HuH-7 (cell line): ENCODE measurements around the gene SPINK1.
"Not testable (repeated sequence)": the region's sequence is repeated elsewhere in the genome, so short reads cannot be mapped to it uniquely, and the experiment has no call there.

Experiments
- DNase-seq: peaks from one replicate; pipeline ENCODE4 v3.0.0; 2011; ENCODE audit warnings: low spot score

Gene SPINK1

GRCh38 chr5:147831465-147831864, at the start of gene SPINK1:
SPINK1 (minus strand) TSS chr5:147831671; CDS start chr5:147831577, 94 bp downstream.
- peak; percentile 8 for DNase-seq

- DNase-seq: no peak
These were observed 49.0 kb upstream of the SPINK1 start for GRCh38 chr5:147880487-147880886.

GRCh38 chr5:147879784-147880183, 48.3 kb upstream of the SPINK1 start:
- DNase-seq: no peak

GRCh38 chr5:147878066-147878759, 46.7 kb upstream of the SPINK1 start, which contains the start of gene SCGB3A2:
SCGB3A2 (plus strand) TSS chr5:147878711; CDS start chr5:147878804, 93 bp downstream.
- DNase-seq: no peak

- no peak for DNase-seq
These were observed 45.2 kb upstream of the SPINK1 start for GRCh38 chr5:147876626-147877025.

DNA sequence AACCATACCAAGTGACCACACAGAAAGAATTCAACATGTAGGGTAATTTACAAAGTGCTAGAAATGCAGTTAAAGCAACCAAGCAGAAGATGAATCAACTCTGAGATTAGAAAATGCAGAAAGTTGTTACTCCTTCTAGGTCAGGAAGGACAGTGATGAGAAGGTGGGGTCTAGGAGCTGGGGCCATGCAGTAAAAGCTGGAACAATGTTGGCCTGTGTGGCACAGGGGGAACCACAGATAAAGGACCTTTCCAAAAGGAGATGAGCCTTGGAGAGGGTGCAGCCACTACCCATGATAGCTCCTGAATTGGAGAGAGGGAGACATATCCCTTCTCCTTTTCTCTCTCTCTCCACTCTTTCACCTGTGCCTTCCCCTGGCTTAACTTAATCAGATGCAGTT, 44.7 kb upstream of the SPINK1 start:
- no peak for DNase-seq

DNA sequence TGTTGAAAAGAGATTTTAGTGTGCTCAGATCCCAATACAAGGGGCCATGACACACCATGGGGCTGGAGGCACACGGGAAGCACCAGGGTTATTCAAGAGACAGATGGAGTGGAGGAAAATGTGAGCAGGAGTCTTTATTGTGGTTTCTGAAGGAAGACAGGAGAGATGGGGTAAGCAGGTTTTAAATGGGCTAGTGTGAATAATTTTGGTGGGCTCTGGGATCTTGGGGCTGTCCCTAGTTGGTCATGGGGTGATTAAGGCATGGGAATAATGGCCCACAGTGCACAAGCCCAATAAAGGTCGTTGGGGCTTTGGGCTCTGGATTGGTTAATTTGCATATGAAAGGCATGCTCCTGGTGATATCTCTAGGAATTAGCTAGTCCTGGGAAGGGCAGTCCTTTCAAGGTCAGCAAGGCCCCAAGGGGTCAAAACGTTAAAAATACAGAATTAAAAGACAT, 43.5 kb upstream of the SPINK1 start:
- DNase-seq: no peak

- DNase-seq: not testable (repeated sequence)
These were observed 42.8 kb upstream of the SPINK1 start for GRCh38 chr5:147874118-147874875.

- DNase-seq: not testable (repeated sequence)
These were observed 41.4 kb upstream of the SPINK1 start for GRCh38 chr5:147872744-147873435.

DNA sequence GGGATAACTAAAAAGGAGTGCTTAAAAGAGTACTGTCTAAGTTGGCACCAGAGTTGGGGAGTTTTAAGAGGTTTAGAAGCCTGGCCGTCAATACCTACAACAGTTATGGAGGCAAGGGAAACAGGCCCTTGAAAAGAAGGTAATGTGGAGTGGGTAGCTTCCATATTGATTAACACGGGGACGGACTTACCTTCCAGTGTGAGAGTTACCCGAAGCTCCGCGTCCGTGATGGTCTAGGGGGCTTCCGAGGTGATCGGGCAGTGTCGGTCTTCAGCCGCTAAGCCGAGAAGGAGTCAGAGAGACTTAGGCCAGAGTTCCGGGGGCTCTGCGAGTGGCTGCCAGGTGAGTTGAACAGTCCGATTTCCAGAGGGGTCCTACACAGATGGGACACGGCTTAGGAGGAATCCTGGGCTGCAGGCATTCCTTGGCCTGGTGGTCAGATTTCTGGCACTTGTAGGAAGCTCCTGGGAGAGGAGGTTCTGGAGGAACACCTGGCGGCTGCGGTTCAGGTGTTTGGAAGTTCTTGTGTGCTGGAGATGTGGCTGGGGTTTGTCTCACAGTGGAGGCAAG, 40.6 kb upstream of the SPINK1 start:
- DNase-seq: not testable (repeated sequence)

DNA sequence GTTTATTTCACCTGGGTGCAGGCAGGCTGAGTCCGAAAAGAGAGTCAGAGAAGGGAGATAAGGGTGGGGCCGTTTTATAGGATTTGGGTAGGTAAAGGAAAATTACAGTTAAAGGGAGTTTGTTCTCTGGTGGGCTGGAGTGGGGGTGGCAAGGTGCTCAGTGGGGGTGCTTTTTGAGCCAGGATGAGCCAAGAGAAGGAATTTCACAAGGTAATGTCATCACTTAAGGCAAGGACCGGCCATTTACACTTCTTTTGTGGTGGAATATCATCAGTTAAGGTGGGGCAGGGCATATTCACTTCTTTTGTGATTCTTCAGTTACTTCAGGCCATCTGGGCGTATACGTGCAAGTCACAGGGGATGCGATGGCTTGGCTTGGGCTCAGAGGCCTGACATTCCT, 38.4 kb upstream of the SPINK1 start:
- DNase-seq: not testable (repeated sequence)

GRCh38 chr5:147869112-147869511, 37.6 kb upstream of the SPINK1 start:
- DNase-seq: no peak

DNA sequence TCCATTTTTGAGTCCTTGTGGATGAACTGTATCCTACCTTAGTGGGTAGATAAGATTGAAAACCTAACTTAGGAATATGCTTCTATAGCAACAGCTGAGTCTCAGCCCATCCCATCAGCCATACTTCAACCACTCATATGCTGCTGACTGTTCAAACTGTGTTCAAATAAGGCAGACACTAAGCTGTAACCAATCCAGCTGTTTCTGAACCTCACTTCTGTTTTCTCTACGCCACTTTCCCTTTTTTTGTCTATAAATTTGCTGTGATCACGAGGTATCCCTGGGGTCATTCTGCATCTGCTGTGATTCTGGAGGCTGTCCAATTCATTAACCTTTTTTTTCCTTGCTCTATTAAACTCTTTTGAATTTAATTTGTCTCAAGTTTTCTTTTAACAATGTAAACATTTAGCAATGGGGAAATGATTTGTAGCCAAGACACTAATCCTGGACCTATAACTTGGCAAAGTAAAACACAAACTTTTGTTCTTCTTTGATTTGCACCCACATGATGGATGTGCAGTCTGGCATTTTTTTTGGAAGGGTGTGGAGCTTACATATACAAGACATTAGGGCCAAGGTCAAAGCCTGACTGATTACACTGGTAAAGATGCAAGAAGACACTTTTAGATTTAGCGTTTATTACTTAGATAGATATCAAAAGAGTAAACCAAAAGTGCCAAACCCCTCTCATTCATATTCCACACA, 32.1 kb upstream of the SPINK1 start:
- DNase-seq: no peak

DNA sequence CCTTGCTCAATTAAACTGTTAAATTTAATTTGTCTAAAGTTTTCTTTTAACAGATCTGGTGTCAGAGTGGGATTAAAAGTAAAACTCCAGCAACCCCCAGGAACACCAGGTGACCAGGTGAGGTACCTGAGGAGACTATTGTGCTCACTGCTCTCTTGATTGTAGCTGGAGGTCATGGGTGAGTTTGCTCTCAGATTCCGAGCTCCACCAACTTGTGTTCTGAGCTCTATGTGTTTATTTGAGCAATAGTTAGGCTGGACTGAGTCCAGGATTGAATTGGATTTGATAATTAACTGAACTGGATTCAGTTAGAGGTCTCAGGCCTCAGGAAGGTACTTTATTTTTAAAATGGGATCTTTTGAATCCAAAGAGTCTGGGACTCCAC, 29.2 kb upstream of the SPINK1 start:
- no peak for DNase-seq

DNA sequence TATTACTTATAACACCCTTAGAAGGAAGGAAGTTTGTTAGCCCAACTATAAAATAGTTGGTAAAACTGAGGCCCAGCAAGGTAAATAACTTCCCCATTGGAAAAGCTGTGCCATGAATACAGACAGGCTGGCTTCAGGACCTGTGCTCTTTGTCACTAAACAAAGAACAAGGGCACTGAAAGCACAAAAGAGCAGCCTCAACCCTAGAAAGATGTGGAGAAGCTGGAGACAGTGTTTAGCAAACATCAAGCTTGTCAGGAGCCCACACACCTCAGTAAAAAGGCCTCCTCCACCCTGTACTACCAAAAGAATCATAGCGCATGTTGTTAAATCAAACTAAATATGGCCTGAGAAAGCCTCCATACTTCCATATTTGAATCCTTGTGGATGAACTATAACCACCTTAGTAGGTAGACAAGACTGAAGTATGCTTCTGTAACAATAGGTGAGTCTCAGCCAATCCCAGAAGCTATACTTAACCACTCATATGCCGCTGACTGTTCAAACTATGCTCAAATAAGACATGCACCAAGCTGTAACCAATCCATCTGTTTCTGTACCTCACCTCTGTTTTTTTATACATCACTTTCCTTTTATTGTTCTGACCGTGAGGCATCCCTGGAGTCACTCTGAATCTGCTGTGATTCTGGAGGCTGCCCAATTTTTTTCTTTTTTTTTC, 28.6 kb upstream of the SPINK1 start:
- DNase-seq: no peak

DNA sequence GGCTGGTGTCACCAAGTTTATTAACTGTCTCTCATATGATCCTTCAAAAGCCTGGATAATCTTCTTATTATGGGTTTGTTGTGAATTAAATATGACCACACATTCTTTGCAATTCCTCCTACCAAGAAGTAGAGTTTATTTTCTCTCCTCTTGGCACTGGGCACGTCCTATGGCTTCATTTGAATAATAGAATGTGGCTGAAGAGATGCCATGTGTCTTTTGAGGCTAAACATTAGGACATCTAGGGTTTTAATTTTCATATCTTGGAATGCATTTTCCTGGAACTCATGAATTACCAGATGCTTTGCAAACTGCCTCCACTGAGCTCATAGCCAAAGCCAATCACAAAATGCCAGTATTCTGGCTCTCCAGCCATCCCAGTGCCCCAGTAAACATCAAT, 27.1 kb upstream of the SPINK1 start:
- no peak for DNase-seq

DNA sequence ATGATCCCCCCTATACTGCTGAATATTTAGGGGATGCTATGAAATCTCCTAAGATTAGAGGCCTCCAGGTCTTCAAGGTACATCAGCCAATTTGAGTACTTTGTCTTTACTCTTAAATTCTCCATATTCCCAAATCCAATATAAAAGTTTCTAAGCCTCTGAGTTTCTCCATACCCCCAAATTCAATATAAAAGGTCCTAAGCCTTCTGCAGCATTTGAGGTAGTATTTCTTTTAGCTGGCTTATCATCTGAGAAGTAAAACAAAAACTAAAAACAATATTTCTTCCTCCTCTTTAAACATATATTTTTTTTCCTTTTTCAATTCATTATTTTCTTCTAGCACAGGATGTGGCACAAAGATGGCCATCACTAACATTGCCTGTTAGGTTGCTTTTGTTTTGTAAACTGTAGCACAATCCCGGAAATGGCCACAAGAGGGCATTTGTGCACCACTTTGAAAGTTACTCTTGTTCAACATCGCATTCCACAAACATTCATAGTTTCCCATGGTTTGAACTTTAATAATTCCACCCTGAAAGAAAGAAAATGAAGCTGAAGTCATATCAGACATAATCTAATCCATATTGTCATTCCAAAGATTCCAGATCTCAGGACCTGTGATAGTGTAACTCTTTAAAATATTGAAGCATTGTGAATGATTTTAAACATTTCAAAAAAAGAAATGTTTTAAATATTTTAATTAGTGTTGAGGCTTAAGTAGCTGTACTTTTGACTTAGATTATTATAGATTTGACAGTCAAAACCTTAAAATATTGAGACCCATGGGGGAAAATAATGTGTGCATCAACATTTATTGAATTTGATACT, 26.0 kb upstream of the SPINK1 start:
- DNase-seq: no peak

DNA sequence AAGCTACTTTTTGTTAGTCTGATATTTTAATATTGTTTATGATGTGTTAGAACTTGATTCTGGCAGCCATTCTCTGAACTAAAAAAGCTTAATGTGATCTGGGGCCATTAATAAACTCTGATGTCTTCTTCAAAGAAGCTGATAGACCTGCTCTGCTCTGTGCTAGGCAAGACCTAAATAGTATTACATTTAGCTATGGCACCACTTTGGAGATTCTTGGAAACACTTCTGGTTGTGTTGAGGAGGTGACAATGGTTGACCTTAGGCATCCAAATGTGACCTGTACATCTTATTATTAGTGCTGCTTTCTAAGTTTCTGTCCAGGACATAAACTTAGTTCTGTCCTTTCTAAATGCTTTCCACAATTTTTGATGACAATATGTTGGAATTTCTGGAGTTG, 25.3 kb upstream of the SPINK1 start:
- no peak for DNase-seq

- no peak for DNase-seq
These were observed 24.3 kb upstream of the SPINK1 start for GRCh38 chr5:147855774-147856069.
